SK-MEL-5 (cell line): ENCODE results near the gene BFAR. TPM values are rescaled to one million over a fixed set of nuclear protein-coding genes. Genes with fewer than 3 reads are reported as not detected.

Source experiments
- DNase-seq: peaks from one replicate; pipeline ENCODE4 v3.0.0-alpha.2; 2016; ENCODE audit warnings: low read depth, low spot score
- in situ Hi-C: cut with HindIII; loops from 2 replicates; pipeline ENCODE4 v1.10.0; 2016; ENCODE audit warnings: low sequenced_read_pairs, high pct_unique_total_duplicates, low pct_unique_long_range_greater_than_20kb
- polyA plus RNA-seq, 2 experiments: library from polyadenylated mRNA; depleted of rRNA; stranded (reverse); fragments of >200 nt; gene quantifications; 2 replicates each; pipeline ENCODE4 v1.2.3, GENCODE V29; 2015
- total RNA-seq: library from RNA; depleted of rRNA; stranded (reverse); fragments of >200 nt; shearing (Covaris generic); gene quantifications from 2 replicates; pipeline ENCODE4 v1.2.3, GENCODE V29; 2014; rRNA removed

The BFAR gene
- 213 and 225 TPM in 2 replicates for total RNA-seq
- 218 and 245 TPM in 2 replicates for polyA plus RNA-seq (2015; cell fraction: cytosol; rRNA removed)
- polyA plus RNA-seq (2015; cell fraction: nucleus; rRNA removed): 74.1 and 112 TPM in 2 replicates

- DNase-seq: peak; percentile 97
- in situ Hi-C loops: no loop called here
These were observed at the start of gene BFAR for GRCh38 chr16:14632693-14633569. Gene BFAR (plus strand): TSS chr16:14632951. CDS start chr16:14644347, 11,396 bp downstream.

GRCh38 chr16:14585287-14585686 is 47.5 kb upstream of the BFAR start:
- DNase-seq: no peak
- in situ Hi-C loops: no loop called here

GRCh38 chr16:14586637-14587305 is 46.0 kb upstream of the BFAR start:
- in situ Hi-C loops: no loop called here
- no peak for DNase-seq

GRCh38 chr16:14600164-14600563 is 32.6 kb upstream of the BFAR start:
- in situ Hi-C loops: no loop called here
- DNase-seq: peak; percentile 38

- in situ Hi-C loops: no loop called here
These were observed 30.2 kb upstream of the BFAR start for GRCh38 chr16:14602443-14602963.

GRCh38 chr16:14606102-14606501 is 26.6 kb upstream of the BFAR start:
- in situ Hi-C loops: no loop called here
- DNase-seq: no peak

More at GRCh38 chr16:14602443-14602963, 30.2 kb upstream of the BFAR start:
- DNase-seq: no peak

- in situ Hi-C loops: no loop called here
These were observed 24.6 kb upstream of the BFAR start for GRCh38 chr16:14608111-14608566.

GRCh38 chr16:14608604-14609003 is 24.1 kb upstream of the BFAR start:
- DNase-seq: peak; percentile 97
- in situ Hi-C loops: no loop called here

More at GRCh38 chr16:14608111-14608566, 24.6 kb upstream of the BFAR start:
- DNase-seq: no peak

- DNase-seq: peak; percentile 20
- in situ Hi-C loops: no loop called here
These were observed 23.0 kb upstream of the BFAR start for GRCh38 chr16:14609716-14610115.

GRCh38 chr16:14611660-14612059 is 21.1 kb upstream of the BFAR start:
- no peak for DNase-seq
- in situ Hi-C loops: no loop called here

GRCh38 chr16:14613991-14614390 is 18.8 kb upstream of the BFAR start:
- in situ Hi-C loops: no loop called here
- DNase-seq: no peak

GRCh38 chr16:14616280-14616679 is 16.5 kb upstream of the BFAR start:
- in situ Hi-C loops: no loop called here
- no peak for DNase-seq

- in situ Hi-C loops: no loop called here
These were observed 14.2 kb upstream of the BFAR start for GRCh38 chr16:14618566-14618965.

GRCh38 chr16:14627078-14627477 is 5.7 kb upstream of the BFAR start:
- in situ Hi-C loops: no loop called here

More at GRCh38 chr16:14618566-14618965, 14.2 kb upstream of the BFAR start:
- DNase-seq: no peak

GRCh38 chr16:14628806-14629611 is 3.7 kb upstream of the BFAR start:
- peak; percentile 41 for DNase-seq

More at GRCh38 chr16:14627078-14627477, 5.7 kb upstream of the BFAR start:
- no peak for DNase-seq

GRCh38 chr16:14629612-14629918 is 3.2 kb upstream of the BFAR start:
- DNase-seq: no peak
- in situ Hi-C loops: no loop called here

More at GRCh38 chr16:14628806-14629611, 3.7 kb upstream of the BFAR start:
- in situ Hi-C loops: no loop called here

- in situ Hi-C loops: no loop called here
- DNase-seq: peak; percentile 98
These were observed 2.7 kb upstream of the BFAR start, which contains the start of gene PARN for GRCh38 chr16:14629919-14630619. Gene PARN (minus strand): TSS chr16:14630260. CDS start chr16:14630125, 135 bp downstream.
